HepG2 (cell line): ENCODE results near the gene STAT5A. TPM values are rescaled to one million over a fixed set of nuclear protein-coding genes. Genes with fewer than 3 reads are reported as not detected.

Source experiments
- AHR ChIP-seq: IDR thresholded peaks from 2 replicates; pipeline ENCODE4 v1.6.1; 2018; ENCODE audit warnings: missing genetic modification reagents, missing compliant biosample characterization
- ATF6 ChIP-seq: sonication (generic); formaldehyde crosslinking; conservative IDR thresholded peaks from 2 replicates; pipeline ENCODE4 v1.4.0; 2020; ENCODE audit warnings: missing genetic modification reagents
- DNMT1 ChIP-seq: sonication (generic); formaldehyde crosslinking; IDR thresholded peaks from 2 replicates; pipeline ENCODE4 v1.5.1; 2020; ENCODE audit warnings: mild to moderate bottlenecking, missing genetic modification reagents
- ELF1 ChIP-seq: sonication (generic); formaldehyde crosslinking; IDR thresholded peaks from 2 replicates; pipeline ENCODE4 v1.4.0; 2020; ENCODE audit warnings: missing genetic modification reagents
- ELF4 ChIP-seq: sonication (generic); formaldehyde crosslinking; IDR thresholded peaks from 2 replicates; pipeline ENCODE4 v1.5.0; 2020; ENCODE audit warnings: missing genetic modification reagents, mild to moderate bottlenecking, moderate library complexity, borderline replicate concordance
- ETV6 ChIP-seq: sonication (generic); formaldehyde crosslinking; conservative IDR thresholded peaks from 2 replicates; pipeline ENCODE4 v1.4.0; 2020; ENCODE audit warnings: missing genetic modification reagents
- EZH2 ChIP-seq: conservative IDR thresholded peaks from 2 replicates; pipeline ENCODE4 v1.6.1; 2012; ENCODE audit warnings: mild to moderate bottlenecking, low read depth, low read length, moderate library complexity
- IRX3 ChIP-seq: sonication (generic); formaldehyde crosslinking; IDR thresholded peaks from 2 replicates; pipeline ENCODE4 v1.8.1; 2023; ENCODE audit warnings: mild to moderate bottlenecking, low read depth, missing genetic modification reagents, borderline replicate concordance
- KDM5A ChIP-seq: fragments of 200-600 bp; sonication (generic); IDR thresholded peaks from 2 replicates; pipeline ENCODE4 v1.7.0; 2018; ENCODE audit warnings: antibody characterized with exemption, mild to moderate bottlenecking, low read length, borderline replicate concordance
- POGK ChIP-seq: sonication (generic); formaldehyde crosslinking; conservative IDR thresholded peaks from 2 replicates; pipeline ENCODE4 v1.8.0; 2022; ENCODE audit warnings: mild to moderate bottlenecking, moderate library complexity, missing genetic modification reagents
- RFXANK ChIP-seq: IDR thresholded peaks from 2 replicates; pipeline ENCODE4 v1.6.1; 2016
- SALL2 ChIP-seq: sonication (generic); formaldehyde crosslinking; IDR thresholded peaks from 2 replicates; pipeline ENCODE4 v1.8.1; 2023; ENCODE audit warnings: mild to moderate bottlenecking, missing genetic modification reagents, inconsistent platforms
- TAF15 ChIP-seq: fragments of 200-400 bp; formaldehyde crosslinking; IDR thresholded peaks from one replicate; pipeline ENCODE4 v1.6.1; 2018; ENCODE audit warnings: mild to moderate bottlenecking, low read depth, low read length; ENCODE audit not compliant: poor library complexity, severe bottlenecking
- TBX2 ChIP-seq: sonication (generic); formaldehyde crosslinking; IDR thresholded peaks from 2 replicates; pipeline ENCODE4 v1.5.0; 2020; ENCODE audit warnings: missing genetic modification reagents, mild to moderate bottlenecking, borderline replicate concordance
- ZC3H13 ChIP-seq: sonication (generic); formaldehyde crosslinking; IDR thresholded peaks from 2 replicates; pipeline ENCODE4 v1.8.1; 2023; ENCODE audit warnings: mild to moderate bottlenecking, missing genetic modification reagents, moderate library complexity
- ZNF124 ChIP-seq: sonication (generic); formaldehyde crosslinking; IDR thresholded peaks from 2 replicates; pipeline ENCODE4 v1.4.0; 2020; ENCODE audit warnings: missing genetic modification reagents
- ZNF234 ChIP-seq: sonication (generic); formaldehyde crosslinking; conservative IDR thresholded peaks from 2 replicates; pipeline ENCODE4 v1.5.1; 2020; ENCODE audit warnings: mild to moderate bottlenecking, missing genetic modification reagents
- ZNF557 ChIP-seq: sonication (generic); formaldehyde crosslinking; IDR thresholded peaks from 2 replicates; pipeline ENCODE4 v1.4.0; 2020; ENCODE audit warnings: missing genetic modification reagents
- ZNF569 ChIP-seq: sonication (generic); formaldehyde crosslinking; IDR thresholded peaks from 2 replicates; pipeline ENCODE4 v1.5.0; 2020; ENCODE audit warnings: mild to moderate bottlenecking, missing genetic modification reagents, moderate library complexity, borderline replicate concordance
- ZNF660 ChIP-seq: sonication (generic); formaldehyde crosslinking; IDR thresholded peaks from 2 replicates; pipeline ENCODE4 v1.5.1; 2020; ENCODE audit warnings: mild to moderate bottlenecking, low read depth, missing genetic modification reagents, borderline replicate concordance
- polyA plus RNA-seq, 8 experiments: library from polyadenylated mRNA; depleted of rRNA in 3 of 8; stranded (reverse) in 7 of 8; unstranded in 1 of 8; fragments of >200 nt; fragmentation: Illumina TruSeq in 4 of 8; extraction: Trizol in 4 of 8; gene quantifications; 2 replicates each; pipeline versions ENCODE4 v1.2.1 to v1.2.3, GENCODE V29; 2011 to 2016; ENCODE audit warnings: low read depth in 4 of 8, missing spikeins in 1 of 8, mixed read lengths in 1 of 8; ENCODE audit not compliant: insufficient read depth in 1 of 8
- total RNA-seq, 5 experiments: library from RNA; depleted of rRNA; stranded (reverse); fragments of >200 nt; fragmentation: Illumina TruSeq; extraction: Trizol; gene quantifications; 2 replicates each; pipeline ENCODE4 v1.2.3, GENCODE V29; 2016; ENCODE audit warnings: low read depth in 1 of 5
- TF ChIP-seq, protein P1 (sequence below): sonication (generic); formaldehyde crosslinking; IDR thresholded peaks from 2 replicates; pipeline ENCODE4 v1.8.0; 2022; ENCODE audit warnings: mild to moderate bottlenecking, missing genetic modification reagents, moderate library complexity
- TF ChIP-seq, protein P2 (sequence below): sonication (generic); formaldehyde crosslinking; IDR thresholded peaks from 2 replicates; pipeline ENCODE4 v1.5.0; 2020; ENCODE audit warnings: mild to moderate bottlenecking, low read depth, missing genetic modification reagents, borderline replicate concordance
- TF ChIP-seq, protein P3 (sequence below): sonication (generic); formaldehyde crosslinking; IDR thresholded peaks from 2 replicates; pipeline ENCODE4 v1.4.0; 2020; ENCODE audit warnings: mild to moderate bottlenecking, missing genetic modification reagents

The STAT5A gene
- total and polyA plus RNA-seq, 2 of the 13 experiments (the other 11 are each of a cell fraction or from before 2014, with no cell fraction given): 1.4 to 4.1 TPM

- TF ChIP-seq ATF6 (CRISPR knock-in tag) (no peak), ZNF124 (CRISPR knock-in tag) (no peak), ZC3H13 (peak; percentile 14; the same call in 1 of the 2 replicates), RFXANK (CRISPR knock-in tag) (no peak), ELF1 (CRISPR knock-in tag) (no peak), DNMT1 (CRISPR knock-in tag) (no peak), SALL2 (no peak), ZNF660 (CRISPR knock-in tag) (no peak), IRX3 (no peak), POGK (CRISPR knock-in tag) (0 out of 2 replicates have a peak, but pooled peaks have one; percentile 27), KDM5A (0 out of 2 replicates have a peak, but pooled peaks have one; percentile 44), ELF4 (CRISPR knock-in tag) (0 out of 2 replicates have a peak, but pooled peaks have one; percentile 60), ETV6 (no peak), ZNF234 (CRISPR knock-in tag) (no peak), EZH2 (no peak), TAF15 (no peak), AHR (no peak), TBX2 (CRISPR knock-in tag) (peak; percentile 56; the same call in 1 of the 2 replicates), ZNF557 (CRISPR knock-in tag) (no peak), ZNF569 (CRISPR knock-in tag) (no peak)
- TF ChIP-seq, protein P1, sequence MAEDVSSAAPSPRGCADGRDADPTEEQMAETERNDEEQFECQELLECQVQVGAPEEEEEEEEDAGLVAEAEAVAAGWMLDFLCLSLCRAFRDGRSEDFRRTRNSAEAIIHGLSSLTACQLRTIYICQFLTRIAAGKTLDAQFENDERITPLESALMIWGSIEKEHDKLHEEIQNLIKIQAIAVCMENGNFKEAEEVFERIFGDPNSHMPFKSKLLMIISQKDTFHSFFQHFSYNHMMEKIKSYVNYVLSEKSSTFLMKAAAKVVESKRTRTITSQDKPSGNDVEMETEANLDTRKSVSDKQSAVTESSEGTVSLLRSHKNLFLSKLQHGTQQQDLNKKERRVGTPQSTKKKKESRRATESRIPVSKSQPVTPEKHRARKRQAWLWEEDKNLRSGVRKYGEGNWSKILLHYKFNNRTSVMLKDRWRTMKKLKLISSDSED (CRISPR knock-in tag): no peak
- TF ChIP-seq, protein P2, sequence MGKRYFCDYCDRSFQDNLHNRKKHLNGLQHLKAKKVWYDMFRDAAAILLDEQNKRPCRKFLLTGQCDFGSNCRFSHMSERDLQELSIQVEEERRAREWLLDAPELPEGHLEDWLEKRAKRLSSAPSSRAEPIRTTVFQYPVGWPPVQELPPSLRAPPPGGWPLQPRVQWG (CRISPR knock-in tag): no peak
- TF ChIP-seq, protein P3, sequence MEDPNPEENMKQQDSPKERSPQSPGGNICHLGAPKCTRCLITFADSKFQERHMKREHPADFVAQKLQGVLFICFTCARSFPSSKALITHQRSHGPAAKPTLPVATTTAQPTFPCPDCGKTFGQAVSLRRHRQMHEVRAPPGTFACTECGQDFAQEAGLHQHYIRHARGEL: no peak
Measured at GRCh38 chr17:42274812-42275526, 13.3 kb upstream of the STAT5A start (continued).
